HG03108 (cell line): ENCODE measurements around the gene BRK1.
A peak's percentile ranks its signal among the peaks of the same experiment; 100 is the strongest.
"Not testable (repeated sequence)": the region's sequence is repeated elsewhere in the genome, so short reads cannot be mapped to it uniquely, and the experiment has no call there.

Experiments
- ATAC-seq: cut with Tn5 transposase; IDR thresholded peaks from one replicate; pipeline ENCODE4 v1.9.1; 2021; ENCODE audit warnings: moderate library complexity; ENCODE audit not compliant: unreplicated experiment

BRK1 gene

DNA sequence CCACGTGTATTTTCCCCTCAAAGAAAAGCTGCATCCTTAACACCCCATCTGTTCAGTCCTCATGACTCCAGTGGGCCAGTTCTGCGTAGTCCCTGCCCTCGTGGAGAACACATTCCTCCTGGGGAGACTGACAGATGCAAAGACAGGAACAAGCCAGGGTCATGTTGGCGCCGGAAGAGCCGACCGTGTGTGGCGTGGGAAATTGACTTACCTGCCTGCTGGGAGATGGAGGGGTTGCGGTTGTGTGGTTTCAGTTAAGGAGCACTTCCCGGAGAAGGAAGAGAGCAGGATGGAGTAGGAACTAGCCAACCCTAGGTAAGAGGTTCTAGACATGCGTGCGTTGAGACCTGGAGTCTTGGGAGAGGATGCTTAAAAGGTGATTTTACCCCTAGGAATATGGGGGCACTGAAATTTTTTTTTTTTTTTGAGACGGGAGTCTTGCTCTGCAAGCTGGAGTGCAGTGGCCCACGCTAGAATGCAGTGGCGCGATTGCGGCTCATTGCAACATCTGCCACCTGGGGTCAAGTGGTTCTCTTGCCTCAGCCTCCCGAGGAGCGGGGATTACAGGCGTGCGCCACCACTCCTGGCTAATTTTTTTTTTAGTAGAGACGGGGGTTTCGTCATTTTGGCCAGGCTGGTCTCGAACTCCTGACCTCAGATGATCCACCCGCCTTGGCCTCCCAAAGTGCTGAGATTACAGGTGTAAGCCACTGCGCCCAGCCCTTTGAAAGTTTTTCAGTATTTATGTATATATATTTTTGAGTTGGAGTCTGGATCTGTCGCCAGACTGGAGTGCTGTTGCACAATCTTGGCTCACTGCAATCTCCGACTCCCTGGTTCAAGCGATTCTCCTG is 27.5 kb downstream of the BRK1 start:
- ATAC-seq = no peak

DNA sequence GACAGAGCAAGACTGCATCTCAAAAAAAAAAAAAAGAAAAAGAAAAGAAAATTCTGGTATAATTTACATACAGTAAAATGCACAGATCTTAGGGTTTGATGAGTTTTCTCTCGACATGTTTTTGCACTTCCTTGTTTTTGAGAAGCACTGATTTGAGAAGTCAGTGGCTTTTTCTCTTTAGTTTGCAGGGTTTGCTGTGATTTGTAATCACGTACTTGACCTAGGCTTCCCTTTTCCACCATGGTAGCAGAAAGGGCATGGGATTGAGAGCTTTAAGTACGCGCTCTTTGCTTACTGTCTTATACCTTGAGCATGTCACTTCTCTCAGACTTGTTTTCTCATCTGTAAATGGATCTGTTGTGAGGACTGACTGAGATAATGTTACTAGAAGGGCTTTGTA is 30.2 kb downstream of the BRK1 start:
- no peak for ATAC-seq

DNA sequence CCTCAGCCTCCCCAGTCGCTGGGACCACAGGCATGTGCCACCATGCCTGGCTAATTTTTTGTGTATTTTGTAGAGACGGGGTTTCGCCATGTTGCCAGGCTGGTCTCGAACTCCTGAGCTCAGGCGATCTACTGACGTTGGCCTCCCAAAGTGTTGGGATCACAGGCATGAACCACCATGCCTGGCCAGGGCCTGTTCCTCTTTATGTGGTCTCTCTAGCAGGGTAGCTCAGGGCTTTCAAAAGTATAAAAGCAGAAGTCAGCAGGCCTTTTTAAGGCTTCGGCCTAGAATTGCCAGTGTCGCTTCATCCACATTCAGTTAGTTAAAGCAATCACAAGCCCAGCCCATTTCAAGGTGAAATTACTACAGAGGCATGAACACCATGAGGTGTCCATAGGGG is 33.8 kb downstream of the BRK1 start:
- ATAC-seq = no peak

DNA sequence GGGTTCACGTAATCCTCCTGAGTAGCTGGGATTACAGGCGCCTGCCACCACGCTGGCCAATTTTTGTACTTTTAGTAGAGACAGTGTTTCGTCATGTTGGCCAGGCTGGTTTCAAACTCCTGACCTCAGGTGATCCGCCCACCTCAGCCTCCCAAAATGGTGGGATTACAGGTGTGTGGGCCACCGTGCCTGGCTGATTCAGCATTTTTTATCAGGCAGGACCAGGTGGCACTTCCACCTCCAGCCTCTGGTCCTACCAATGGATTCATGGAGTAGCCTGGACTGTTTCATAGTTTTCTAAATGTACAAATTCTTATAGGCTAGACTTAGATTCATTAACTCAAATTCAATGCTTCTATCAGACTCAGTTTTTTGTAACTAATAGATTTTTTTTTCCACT is 35.5 kb downstream of the BRK1 start:
- ATAC-seq = no peak

DNA sequence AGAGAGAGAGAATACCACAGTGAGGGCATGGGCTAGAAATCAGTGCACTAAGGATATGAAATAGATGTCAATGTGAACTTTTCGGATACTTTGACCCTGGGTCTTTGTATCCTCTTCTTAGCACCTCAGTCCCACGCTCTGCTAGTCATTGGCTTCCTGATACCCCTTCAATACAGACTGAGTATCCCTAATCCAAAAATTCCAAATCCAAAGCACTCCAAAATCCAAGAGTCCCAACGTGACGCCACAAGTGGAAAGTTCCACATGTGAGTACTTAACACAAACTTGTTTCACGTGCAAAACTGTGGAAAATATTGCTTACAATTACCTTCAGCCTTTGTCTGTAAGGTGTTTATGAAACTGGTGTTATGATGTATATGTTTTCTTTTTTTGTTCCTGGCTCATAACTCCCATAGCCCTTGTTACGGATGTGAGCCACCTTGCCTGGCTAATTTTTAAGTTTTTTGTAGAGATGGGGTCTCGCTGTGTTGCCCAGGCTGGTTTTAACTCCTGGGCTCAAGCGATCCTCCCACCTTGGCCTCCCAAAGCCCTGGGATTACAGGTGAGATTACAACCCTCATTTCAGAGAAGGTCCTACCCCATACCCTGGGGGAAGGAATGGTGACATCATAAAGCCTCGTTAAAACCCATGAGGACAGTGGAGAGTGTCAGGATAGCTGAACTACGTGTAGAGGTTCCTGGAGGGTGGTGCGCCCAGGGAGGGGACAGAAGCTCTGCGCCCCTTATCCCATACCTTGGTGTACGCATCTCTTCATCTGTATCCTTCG is 39.1 kb downstream of the BRK1 start:
- no peak for ATAC-seq

DNA sequence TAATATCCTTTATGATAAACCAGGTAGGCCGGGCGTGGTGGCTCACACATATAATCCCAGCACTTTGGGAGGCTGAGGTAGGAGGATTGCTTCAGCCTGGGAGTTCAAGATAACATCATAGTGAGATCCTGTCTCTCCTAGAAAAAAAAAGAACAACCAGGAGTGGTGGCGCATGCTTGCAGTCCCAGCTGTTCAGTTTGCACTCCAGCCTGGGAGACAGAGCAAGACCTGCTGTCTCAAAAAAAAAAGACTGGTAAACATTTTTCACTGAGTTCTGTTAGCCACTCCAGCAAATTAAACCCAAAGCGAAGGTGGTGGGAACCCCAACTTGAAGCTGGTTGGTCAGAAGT is 39.6 kb downstream of the BRK1 start:
- no peak for ATAC-seq

DNA sequence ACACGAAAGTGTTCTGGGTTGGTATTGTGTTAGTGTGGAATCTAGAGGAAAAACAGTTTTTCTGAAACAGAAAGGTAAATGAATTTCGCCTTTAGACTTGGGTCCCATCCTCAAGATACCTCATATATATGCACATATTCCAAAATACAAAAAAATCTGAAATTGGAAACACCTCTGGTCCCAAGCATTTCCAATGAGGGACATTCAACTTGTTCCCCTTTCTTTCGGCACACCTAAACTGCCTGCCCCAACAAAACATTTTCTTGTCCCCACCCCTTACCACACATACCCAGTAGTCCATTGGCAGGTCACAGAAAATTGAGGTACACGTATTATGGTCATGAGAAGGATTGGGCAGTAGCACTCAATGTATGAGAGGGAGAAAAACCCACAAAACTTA is 40.2 kb downstream of the BRK1 start:
- no peak for ATAC-seq

DNA sequence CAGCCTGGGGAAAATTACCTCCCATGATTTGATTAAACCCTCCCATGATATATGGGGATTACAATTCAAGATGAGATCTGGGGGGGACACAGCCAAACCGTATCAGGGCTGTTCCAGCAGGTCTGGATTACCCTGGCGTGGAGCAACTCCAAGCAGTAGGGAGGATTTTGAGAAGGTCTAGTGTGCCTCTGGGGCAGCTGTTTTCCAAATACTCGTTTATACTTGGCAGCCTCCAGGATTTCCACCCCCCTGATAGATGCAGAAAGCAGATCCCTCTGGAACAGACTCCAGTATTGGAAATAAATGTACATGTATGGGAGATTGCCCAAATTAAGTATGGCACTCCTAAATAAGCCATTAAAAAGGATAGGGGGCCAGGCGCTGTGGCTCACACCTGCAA is 41.6 kb downstream of the BRK1 start:
- no peak for ATAC-seq

DNA sequence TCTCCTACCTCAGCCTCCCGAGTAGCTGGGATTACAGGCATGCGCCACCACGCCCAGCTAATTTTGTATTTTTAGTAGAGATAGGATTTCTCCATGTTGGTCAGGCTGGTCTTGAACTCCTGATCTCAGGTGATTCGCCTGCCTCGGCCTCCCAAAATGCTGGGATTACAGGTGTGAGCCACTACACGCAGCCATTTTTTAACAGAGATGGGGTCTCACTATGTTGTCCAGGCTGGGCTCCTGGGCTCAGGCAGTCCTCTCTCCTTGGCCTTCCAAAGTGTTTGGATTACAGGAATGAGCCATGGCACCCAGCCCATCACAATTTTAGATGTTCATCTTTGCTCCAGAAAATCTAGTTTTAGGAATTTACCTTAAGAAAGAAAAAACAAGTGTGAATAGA is 43.1 kb downstream of the BRK1 start:
- not testable (repeated sequence) for ATAC-seq

DNA sequence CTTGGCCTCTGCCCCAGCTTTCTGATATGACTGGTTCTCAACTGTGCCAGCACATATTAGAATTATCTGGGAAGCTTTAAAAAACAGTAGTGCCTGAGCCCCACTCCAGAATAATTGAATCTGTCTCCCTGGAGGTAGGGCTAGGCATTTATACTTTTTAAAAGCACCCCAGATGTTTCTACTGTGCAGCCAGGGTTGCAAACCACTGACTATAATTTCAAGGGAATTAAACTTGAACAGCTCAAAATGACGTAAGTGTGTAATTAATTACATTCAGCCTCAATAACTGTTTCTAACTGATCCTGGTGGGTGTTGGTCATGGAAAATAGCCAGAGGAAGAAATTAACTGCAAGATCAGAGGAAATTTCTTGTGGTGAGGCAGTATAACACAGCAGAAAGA is 44.9 kb downstream of the BRK1 start:
- no peak for ATAC-seq

DNA sequence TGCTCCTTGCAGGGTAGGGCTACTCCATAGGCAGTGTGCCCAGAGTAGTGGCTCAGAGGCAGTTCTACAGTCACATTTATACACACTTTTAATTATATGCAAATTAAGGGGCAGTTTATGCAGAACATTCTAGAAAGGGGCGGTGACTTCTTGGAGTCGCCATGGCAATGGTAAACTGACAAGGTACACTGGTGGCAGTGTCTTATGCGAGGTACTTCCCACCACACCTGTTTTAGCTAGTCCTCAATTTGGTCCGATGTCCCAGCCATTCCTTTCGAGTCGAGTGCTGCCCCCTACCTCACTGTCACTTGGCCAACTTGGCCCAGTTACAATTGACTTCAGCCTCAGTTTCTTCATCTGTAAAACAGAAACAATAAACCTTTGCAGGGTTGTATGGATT is 45.5 kb downstream of the BRK1 start:
- ATAC-seq = no peak

DNA sequence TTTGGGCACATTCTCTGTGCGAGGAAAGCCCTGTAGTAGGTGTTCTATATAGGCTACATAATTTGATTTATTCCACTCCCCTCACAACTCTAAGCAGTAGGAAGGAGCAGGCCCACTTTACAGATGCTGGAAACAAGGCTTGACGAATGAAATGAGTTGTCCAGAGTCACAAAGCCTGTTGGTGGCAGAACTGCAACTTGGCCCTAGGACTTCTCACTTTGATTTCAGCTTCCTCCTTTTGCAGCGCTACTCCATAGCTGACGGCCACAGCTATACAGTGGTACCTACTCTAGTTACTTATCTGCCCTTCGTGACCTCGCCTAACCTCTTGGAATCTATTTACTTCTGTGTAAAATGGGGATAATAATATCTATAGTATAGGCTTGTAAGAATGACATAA is 46.7 kb downstream of the BRK1 start:
- ATAC-seq = no peak

DNA sequence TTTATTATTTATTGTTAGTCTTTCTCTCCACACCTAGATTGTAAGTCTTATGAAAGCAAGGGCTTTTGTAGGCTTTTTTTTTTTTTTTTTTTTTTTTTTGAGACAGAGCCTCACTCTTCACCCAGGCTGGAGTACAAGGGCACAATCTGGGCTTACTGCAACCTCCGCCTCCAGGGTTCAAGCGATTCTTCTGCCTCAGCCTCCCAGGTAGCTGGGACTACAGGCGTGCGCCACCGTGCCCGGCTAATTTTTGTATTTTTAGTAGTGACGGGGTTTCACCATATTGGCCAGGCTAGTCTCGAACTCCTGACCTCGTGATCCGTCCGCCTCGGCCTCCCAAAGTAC is 48.7 kb downstream of the BRK1 start:
- ATAC-seq = not testable (repeated sequence)

DNA sequence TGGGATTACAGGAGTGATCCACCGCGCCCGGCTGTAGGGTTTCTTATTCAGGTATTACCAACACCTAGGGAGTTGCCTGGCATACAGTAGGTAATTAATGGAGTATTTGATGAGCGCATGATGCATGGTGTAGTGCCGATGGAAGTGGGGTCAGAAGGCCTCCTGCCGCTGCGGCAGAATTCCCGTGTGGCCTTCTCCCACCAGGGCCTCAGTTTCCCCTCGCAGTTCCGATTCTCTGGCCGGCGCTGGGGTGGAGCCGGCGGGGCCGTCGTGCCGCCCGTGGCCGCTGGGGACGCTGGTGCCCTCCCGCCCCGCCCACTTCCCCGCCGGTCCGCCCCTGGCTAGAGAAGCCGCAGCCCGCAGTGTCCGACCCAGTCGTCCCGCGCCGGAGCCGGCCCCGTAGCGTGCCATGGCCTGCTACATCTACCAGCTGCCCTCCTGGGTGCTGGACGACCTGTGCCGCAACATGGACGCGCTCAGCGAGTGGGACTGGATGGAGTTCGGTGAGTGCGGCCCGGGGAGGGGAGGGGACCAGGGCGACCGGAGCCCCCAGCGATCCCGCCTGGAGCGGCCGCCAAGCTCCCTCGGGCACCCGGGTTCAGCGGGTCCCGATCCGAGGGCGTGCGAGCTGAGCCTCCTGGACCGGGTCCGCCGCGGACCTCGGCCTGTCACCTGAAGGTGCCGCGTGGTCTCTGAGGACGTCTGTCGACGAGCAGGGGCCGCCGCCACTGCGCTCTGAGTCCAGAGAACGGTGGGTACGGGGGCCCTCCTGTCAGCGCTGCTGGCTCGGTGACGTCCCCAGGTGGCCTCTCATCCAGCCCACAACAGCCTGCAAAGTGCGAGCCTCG is 49.3 kb downstream of the BRK1 start, which contains the start of gene IRAK2:
Gene IRAK2, plus strand, starts transcription at position 374 of the 848 bp plus-strand sequence. Its CDS starts 36 bp downstream, at position 410.
- peak; percentile 79 for ATAC-seq

DNA sequence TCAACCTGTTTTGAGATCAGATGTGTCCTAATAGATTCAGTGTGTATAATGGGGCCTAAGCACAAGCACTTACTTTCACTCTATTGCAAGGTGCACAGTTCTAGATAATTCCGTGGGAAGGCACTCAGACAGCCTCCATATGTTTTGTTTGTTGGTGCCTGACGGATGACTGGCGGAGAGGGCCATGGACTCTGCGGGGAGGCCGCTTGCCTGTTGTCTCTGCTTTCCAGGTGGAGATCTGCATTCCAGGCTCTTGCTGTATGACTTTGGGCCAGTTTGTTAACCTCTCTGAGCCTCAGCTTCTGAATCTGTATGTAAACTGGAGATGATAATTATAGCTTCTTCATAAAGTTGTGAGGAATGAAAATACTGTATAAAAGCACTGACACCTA is 50.7 kb downstream of the BRK1 start:
- no peak for ATAC-seq

DNA sequence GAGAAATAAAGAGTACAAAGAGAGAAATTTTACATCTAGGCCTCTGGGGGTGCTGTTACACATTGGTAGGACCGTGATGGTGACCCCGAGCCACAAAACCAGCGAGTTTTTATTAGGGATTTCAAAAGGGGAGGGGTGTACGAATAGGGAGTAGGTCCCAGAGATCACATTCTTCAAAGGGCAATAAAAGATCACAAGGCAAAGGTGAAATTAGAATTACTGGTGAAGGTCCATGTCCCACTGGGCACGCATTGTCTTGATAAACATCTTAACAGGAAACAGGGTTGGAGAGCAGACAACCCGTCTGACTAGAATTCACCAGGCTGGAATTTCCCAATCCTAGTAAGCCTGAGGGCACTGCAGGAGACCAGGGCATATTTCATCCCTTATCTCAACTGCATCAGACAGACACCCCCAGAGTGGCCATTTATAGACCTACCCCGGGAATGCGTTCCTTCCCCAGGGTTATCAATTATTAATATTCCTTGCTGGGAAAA is 53.6 kb downstream of the BRK1 start:
- ATAC-seq = no peak

DNA sequence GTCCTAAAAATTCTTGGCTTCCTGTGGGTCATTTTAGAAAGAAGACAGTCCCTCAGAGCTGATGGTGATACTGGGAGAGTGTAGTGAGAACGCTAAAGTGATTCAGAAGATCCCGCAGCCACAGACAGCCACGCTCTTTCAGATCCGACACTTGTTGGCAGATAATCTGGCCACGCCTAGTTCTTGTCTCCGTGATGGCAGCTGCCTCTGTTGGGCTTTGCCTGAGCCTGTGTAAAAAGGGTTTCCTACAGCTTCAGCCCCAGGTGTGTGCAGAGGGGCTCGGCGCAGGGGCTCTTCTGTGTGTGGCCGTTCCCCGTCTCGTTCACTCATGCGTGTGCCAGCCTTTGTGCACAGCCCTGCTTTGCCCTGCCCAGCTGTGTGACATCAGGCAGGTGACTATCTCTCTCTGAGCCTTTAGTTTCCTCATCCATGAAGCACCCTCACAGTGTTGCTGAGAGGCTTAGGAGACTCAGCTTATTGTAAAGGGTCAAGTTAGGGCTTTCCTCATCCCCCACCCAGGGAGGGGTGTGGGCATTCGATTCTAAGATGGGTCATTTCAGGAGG is 55.5 kb downstream of the BRK1 start:
- no peak for ATAC-seq

DNA sequence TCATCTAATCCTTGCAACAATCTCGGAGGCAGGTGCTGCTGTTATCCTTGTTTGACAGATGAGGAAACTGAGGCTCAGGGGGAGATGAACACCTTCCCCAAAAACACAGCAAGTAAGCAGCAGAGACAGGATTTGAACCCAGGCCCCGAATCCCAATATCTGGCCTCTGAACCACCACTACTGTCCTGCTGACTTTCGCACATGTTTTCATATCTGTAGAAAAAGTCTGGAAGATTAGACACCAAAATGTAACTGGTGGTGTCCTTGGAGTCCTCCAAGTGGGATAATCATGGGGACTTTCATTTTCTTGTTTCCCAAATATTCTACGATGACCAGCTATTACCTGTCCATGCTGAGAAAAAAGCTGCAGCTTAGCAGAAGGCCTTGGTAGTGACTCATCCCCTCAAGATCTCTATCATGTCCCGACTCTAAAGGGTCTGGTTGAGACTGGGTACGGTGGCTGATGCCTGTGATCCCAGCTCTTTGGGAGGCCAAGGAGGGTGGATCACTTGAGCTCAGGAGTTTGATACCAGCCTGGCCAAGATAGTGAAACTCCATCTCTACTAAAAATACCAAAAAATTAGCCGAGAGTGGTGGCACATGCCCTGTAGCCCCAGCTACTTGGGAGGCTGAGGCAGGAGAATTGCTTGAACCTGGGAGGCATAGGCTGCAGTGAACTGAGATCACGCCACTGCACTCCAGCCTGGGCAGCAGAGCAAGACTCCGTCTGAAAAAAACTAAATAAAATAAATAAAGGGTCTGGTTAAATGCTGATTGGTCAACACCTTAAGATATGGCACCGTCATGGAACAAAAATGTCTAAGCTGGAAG is 57.8 kb downstream of the BRK1 start:
- no peak for ATAC-seq

DNA sequence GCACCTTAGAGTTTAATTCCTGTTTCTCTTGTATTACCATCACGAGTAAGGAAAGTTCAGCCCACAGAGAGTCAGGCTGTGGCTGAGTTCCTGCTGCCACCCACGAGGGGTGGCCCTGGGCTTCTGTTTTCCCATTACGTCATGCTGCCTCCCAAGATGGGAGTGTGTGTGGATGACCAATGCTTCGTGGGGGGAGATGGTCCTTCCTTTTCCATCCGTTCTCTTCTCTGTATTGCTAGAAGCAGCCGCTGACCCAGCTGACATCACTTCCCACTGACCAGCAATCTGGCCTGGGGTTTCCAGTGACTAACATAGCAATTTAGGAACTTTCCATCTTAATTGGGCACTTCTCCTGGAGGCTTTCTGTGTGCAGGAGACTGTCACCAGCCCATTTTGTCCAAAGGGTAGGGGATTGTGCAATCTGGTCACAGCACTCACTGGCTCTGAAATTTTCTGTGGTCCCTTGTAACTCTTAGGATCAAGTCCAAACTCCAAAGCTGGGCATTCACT is 58.5 kb downstream of the BRK1 start:
- no peak for ATAC-seq

DNA sequence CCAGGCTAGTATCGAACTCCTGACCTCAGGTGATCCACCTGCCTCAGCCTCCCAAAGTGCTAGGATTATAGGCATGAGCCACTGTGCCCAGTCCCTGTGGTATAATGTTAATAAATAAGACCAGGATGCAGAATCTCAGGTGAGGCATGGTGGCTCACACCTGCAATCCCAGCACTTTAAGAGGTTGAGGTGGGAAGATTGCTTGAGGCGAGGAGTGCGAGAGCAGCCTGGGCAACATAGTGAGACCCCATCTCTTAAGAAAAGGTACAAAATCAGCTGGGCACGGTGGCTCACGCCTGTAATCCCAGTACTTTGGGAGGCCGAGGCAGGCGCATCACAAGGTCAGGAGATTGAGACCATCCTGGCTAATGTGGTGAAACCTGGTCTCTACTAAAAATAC is 59.9 kb downstream of the BRK1 start:
- ATAC-seq = not testable (repeated sequence)
